Left ventricle myocardium inferior (tissue), 1 donor: ENCODE data around the gene SULT2A1. TPM values are rescaled to one million over a fixed set of nuclear protein-coding genes. Genes with fewer than 3 reads are reported as not detected.

ENCODE experiments used
- DNase-seq: peaks from one replicate; pipeline ENCODE4 v3.0.0-alpha.2; 2020
- H3K27ac ChIP-seq: fragments of 200-600 bp; replicated peaks from 2 replicates; pipeline ENCODE4 v1.8.0; 2021
- H3K27me3 ChIP-seq: fragments of 200-600 bp; 2 replicates; pipeline ENCODE4 v1.8.0; 2021; ENCODE audit warnings: low read depth
- H3K36me3 ChIP-seq: fragments of 200-600 bp; 2 replicates; pipeline ENCODE4 v1.8.0; 2021
- H3K4me1 ChIP-seq: fragments of 200-600 bp; 2 replicates; pipeline ENCODE4 v1.8.0; 2021
- H3K4me3 ChIP-seq: fragments of 200-600 bp; 2 replicates; pipeline ENCODE4 v1.8.0; 2021; ENCODE audit warnings: mild to moderate bottlenecking, moderate library complexity
- H3K9me3 ChIP-seq: fragments of 200-600 bp; replicated peaks from 2 replicates; pipeline ENCODE4 v1.8.0; 2021
- CTCF ChIP-seq: fragments of 200-600 bp; IDR thresholded peaks from 2 replicates; pipeline ENCODE4 v1.8.0; 2021; ENCODE audit warnings: antibody characterized with exemption, mild to moderate bottlenecking, borderline replicate concordance
- intact Hi-C: fragments of 100-400 bp; cut with micrococcal nuclease; formaldehyde crosslinking; loops from one replicate; pipeline ENCODE4 v1.11.0; 2022
- total RNA-seq: library from RNA; stranded (reverse); fragmentation: NEBNext Ultra II Directional; extraction: Animal tissue kit (Norgen Biotek cat#: 25700); gene quantifications from one replicate; pipeline ENCODE4 v1.2.1, GENCODE V29; 2021
- donor health status: DM: no; HTN: yes; CAD: no; lungs with severe emphysema.

SULT2A1 gene
- total RNA-seq, 1 donor from 2014 or later = not detected

- H3K27ac ChIP-seq = no peak overlapping the region
- peaks cover 100% of the 10 kb centered on the region for H3K27me3 ChIP-seq
- H3K9me3 ChIP-seq = no peaks in the 10 kb centered on the region
- H3K4me1 ChIP-seq = peaks cover 3% of the 10 kb centered on the region
- H3K36me3 ChIP-seq = no peaks in the 10 kb centered on the region
- no peak overlapping the region for H3K4me3 ChIP-seq
- DNase-seq = no peak
- intact Hi-C loops = no loop called here
- no peak for TF ChIP-seq CTCF
Measured at GRCh38 chr19:47848425-47848822, 37.7 kb downstream of the SULT2A1 start.

GRCh38 chr19:47842941-47843340 lies 43.2 kb downstream of the SULT2A1 start:
- Histone ChIP-seq H3K4me3 (no peak overlapping the region), H3K9me3 (no peaks in the 10 kb centered on the region), H3K36me3 (no peaks in the 10 kb centered on the region), H3K27me3 (peaks cover 88% of the 10 kb centered on the region), H3K27ac (no peak overlapping the region), H3K4me1 (no peaks in the 10 kb centered on the region)
- DNase-seq = no peak
- TF ChIP-seq CTCF = no peak
- intact Hi-C loops = no loop called here

- Histone ChIP-seq H3K36me3 (no peaks in the 10 kb centered on the region), H3K27ac (no peak overlapping the region), H3K27me3 (peaks cover 58% of the 10 kb centered on the region), H3K9me3 (no peaks in the 10 kb centered on the region), H3K4me1 (no peaks in the 10 kb centered on the region), H3K4me3 (no peak overlapping the region)
- no peak for TF ChIP-seq CTCF
- DNase-seq = no peak
- intact Hi-C loops = no loop called here
Measured at GRCh38 chr19:47839913-47840312, 46.2 kb downstream of the SULT2A1 start.

- Histone ChIP-seq H3K4me1 (no peaks in the 10 kb centered on the region), H3K27me3 (peaks cover 53% of the 10 kb centered on the region)
- no peak for DNase-seq
Measured at GRCh38 chr19:47839411-47839810, 46.7 kb downstream of the SULT2A1 start.

GRCh38 chr19:47836038-47836437 lies 50.1 kb downstream of the SULT2A1 start:
- Histone ChIP-seq H3K36me3 (no peaks in the 10 kb centered on the region), H3K4me3 (no peak overlapping the region), H3K4me1 (no peaks in the 10 kb centered on the region), H3K27me3 (peaks cover 50% of the 10 kb centered on the region), H3K27ac (no peak overlapping the region), H3K9me3 (no peaks in the 10 kb centered on the region)
- no peak for TF ChIP-seq CTCF
- DNase-seq = no peak
- intact Hi-C loops = no loop called here

More at GRCh38 chr19:47839411-47839810, 46.7 kb downstream of the SULT2A1 start:
- H3K4me3 ChIP-seq = no peak overlapping the region
- H3K36me3 ChIP-seq = no peaks in the 10 kb centered on the region
- intact Hi-C loops = no loop called here
- no peaks in the 10 kb centered on the region for H3K9me3 ChIP-seq
- no peak for TF ChIP-seq CTCF
- no peak overlapping the region for H3K27ac ChIP-seq

GRCh38 chr19:47832723-47833122 lies 53.4 kb downstream of the SULT2A1 start:
- H3K4me1 ChIP-seq = no peaks in the 10 kb centered on the region
- intact Hi-C loops = no loop called here
- no peak for DNase-seq
- no peaks in the 10 kb centered on the region for H3K36me3 ChIP-seq
- no peaks in the 10 kb centered on the region for H3K9me3 ChIP-seq
- no peak for TF ChIP-seq CTCF
- peaks cover 55% of the 10 kb centered on the region for H3K27me3 ChIP-seq
- H3K4me3 ChIP-seq = no peak overlapping the region
- H3K27ac ChIP-seq = no peak overlapping the region
